ENCODE data around the gene ODAD4. TPM values are rescaled to one million over a fixed set of nuclear protein-coding genes. Genes with fewer than 3 reads are reported as not detected.

ODAD4 gene
- total RNA-seq, 4 donors from 2014 or later: 1.8 to 3.2 (median 3.2) TPM; not detected in 1

DNA sequence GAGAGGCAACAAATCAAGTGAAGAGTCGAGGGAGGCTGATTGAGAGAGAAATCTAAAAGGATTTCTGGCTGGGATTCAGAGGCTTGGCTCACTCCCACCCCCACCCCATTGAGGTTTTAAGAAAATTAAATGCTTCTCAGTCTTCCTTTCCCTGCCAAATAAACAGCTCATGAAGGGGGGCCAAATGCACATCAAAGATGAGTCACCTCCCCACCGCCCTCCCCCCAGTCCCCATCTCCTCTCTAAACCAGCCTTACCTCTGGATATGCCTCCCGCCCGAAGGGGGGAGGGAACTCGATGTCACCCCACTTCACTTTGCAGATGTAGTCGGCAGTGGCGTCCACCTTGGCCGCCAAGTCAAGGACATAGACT lies 23.2 kb upstream of the ODAD4 start:
- Histone ChIP-seq H3K27me3 (no peaks in the 10 kb centered on the region), H3K36me3 (no peaks in the 10 kb centered on the region), H3K9me3 (no peaks in the 10 kb centered on the region), H3K27ac (peak overlapping the region in 1 of 2 donors; percentile 68), H3K4me3 (no peak overlapping the region), H3K4me1 (no peaks in the 10 kb centered on the region)
- intact Hi-C loops (cut with DNase I; ENCODE audit: low total_unique reads): no loop called here
- TF ChIP-seq, protein P1, sequence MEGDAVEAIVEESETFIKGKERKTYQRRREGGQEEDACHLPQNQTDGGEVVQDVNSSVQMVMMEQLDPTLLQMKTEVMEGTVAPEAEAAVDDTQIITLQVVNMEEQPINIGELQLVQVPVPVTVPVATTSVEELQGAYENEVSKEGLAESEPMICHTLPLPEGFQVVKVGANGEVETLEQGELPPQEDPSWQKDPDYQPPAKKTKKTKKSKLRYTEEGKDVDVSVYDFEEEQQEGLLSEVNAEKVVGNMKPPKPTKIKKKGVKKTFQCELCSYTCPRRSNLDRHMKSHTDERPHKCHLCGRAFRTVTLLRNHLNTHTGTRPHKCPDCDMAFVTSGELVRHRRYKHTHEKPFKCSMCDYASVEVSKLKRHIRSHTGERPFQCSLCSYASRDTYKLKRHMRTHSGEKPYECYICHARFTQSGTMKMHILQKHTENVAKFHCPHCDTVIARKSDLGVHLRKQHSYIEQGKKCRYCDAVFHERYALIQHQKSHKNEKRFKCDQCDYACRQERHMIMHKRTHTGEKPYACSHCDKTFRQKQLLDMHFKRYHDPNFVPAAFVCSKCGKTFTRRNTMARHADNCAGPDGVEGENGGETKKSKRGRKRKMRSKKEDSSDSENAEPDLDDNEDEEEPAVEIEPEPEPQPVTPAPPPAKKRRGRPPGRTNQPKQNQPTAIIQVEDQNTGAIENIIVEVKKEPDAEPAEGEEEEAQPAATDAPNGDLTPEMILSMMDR (IDR thresholded peaks at IDR 0.05): no peak
- TF ChIP-seq POLR2A (IDR thresholded peaks at IDR 0.05): no peak
- DNase-seq: peak; percentile 63 to 75

DNA sequence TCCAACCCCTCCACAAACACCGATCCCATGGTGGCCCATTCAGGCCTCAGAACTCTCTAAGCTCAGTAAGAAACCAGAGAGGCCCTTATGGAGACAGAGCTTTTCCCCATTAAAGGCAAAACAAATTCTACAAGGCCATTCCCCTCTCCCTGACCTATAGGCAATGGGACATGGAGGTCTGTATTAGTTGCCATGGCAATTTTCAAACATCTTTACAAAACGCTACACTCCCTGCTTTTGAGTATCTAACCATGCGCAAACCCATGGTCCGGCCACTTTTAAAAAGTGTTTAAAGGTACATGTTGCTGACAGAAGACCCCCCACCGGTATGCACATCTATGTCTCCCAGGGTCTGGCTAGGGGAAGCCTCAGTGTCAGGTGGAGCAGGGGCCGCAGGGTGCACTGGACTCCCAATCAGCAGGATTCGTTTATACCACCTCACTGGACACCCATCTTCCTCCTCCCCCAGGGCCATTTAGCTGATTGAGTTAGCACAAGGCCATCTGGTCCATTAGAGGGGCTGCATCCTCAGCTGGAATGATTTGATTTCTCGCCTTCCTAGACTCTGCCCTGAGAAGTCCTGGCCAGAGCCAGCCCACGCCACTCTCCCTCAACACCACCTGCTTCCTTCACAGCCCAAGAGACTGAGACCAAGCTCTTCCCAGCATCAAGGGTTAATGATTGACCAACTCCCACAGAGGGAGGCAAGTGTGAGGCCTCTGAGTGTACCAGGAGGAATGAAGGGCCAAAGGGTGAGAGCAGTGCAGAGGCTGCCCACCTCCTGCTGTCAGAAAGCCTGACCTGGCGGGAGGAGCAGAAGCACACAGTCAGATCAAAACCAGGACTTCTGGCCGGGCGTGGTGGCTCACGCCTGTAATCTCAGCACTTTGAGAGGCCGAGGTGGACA lies 22.5 kb upstream of the ODAD4 start:
- no peaks in the 10 kb centered on the region for H3K9me3 ChIP-seq
- no peak overlapping the region for H3K4me3 ChIP-seq
- DNase-seq: no peak
- TF ChIP-seq, protein P1 (IDR thresholded peaks at IDR 0.05): no peak
- TF ChIP-seq POLR2A (IDR thresholded peaks at IDR 0.05): no peak
- H3K27ac ChIP-seq: peak overlapping the region in 1 of 2 donors; percentile 68
- H3K27me3 ChIP-seq: no peaks in the 10 kb centered on the region
- no peaks in the 10 kb centered on the region for H3K4me1 ChIP-seq
- H3K36me3 ChIP-seq: no peaks in the 10 kb centered on the region
- intact Hi-C loops (cut with DNase I; ENCODE audit: low total_unique reads): no loop called here

DNA sequence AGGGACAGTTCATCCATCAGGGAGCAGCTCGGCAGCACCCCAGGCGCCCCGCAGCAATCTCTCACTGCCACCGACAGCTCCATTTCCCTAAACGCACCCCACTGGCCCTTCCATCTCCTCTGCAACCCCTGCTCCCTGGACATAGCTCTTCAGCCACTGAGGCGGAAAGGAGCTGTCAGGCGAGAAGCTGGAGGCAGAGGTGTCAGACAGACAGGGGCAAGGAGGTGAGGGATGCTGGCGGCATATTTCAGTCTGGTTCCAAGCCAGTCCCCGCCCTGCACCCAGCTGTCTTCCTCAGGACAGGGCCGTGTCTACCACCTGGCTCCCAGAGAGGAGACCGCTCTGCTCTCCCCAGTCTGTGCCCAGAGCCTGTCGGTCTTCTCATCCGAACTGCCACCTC lies 21.3 kb upstream of the ODAD4 start:
- intact Hi-C loops (cut with DNase I; ENCODE audit: low total_unique reads): no loop called here
- no peak overlapping the region for H3K4me3 ChIP-seq
- H3K27ac ChIP-seq: no peak overlapping the region
- H3K4me1 ChIP-seq: no peaks in the 10 kb centered on the region
- TF ChIP-seq POLR2A (IDR thresholded peaks at IDR 0.05): no peak
- TF ChIP-seq, protein P1 (IDR thresholded peaks at IDR 0.05): no peak
- H3K27me3 ChIP-seq: no peaks in the 10 kb centered on the region
- no peak for DNase-seq
- no peaks in the 10 kb centered on the region for H3K9me3 ChIP-seq
- H3K36me3 ChIP-seq: no peaks in the 10 kb centered on the region

DNA sequence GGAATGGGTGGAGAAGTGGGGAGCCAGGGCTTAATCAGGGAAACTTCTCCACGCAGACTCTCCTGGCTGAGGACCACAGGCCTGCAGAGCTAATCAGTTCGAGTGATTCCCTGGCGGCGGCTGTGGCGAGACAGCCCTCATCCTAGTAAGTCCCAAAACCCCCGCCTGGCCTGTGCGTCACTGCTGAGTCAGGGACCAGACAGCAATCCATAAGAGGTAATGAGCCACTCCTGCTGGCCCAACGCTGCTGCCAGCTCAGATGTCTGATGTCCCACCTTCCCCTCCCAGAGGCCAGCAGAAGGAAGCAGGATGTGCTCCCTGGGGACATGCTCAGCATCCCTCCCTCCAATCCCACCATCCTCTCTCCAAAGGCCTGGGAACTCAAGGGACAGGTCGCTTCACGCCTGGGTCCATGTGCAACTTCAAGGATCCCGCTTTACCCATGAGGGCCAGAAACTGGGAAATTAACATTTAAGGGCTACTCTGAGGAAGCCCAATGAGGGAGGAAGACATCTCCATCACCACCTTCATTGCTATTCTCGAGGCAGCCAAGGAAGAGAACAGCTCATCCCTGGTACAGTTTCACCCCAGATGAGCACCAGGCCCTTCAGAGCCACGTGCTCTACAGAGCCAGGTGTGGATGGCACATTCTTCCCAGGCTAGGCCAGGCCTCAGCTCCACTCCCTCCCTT lies 19.6 kb upstream of the ODAD4 start:
- Histone ChIP-seq H3K36me3 (no peaks in the 10 kb centered on the region), H3K4me1 (no peaks in the 10 kb centered on the region)

More for the DNA sequence above, 19.6 kb upstream of the ODAD4 start:
- no peak for DNase-seq
- no peak for TF ChIP-seq POLR2A (IDR thresholded peaks at IDR 0.05)
- TF ChIP-seq, protein P1 (IDR thresholded peaks at IDR 0.05): no peak
- Histone ChIP-seq H3K9me3 (no peaks in the 10 kb centered on the region), H3K27ac (no peak overlapping the region), H3K27me3 (no peaks in the 10 kb centered on the region), H3K4me3 (no peak overlapping the region)
- intact Hi-C loops (cut with DNase I; ENCODE audit: low total_unique reads): no loop called here
